ENCODE results near the gene TRAPPC1. TPM values are rescaled to one million over a fixed set of nuclear protein-coding genes. Genes with fewer than 3 reads are reported as not detected.

Gene TRAPPC1
- total RNA-seq, 4 donors from 2014 or later = 36.3 to 68.8 (median 43.1) TPM

- Histone ChIP-seq H3K4me3 (no peak overlapping the region), H3K9me3 (no peaks in the 10 kb centered on the region), H3K27ac (replicated peaks in 1 of 4) (no peak overlapping the region), H3K27me3 (no peaks in the 10 kb centered on the region), H3K4me1 (peaks cover 14 to 18% (median 16%) of the 10 kb centered on the region in 4 donors), H3K36me3 (peaks cover 41 to 67% (median 62%) of the 10 kb centered on the region in 4 donors)
- TF ChIP-seq POLR2A (IDR thresholded peaks at IDR 0.05; ENCODE audit: low read depth) (no peak), EP300 (IDR thresholded peaks at IDR 0.05) (no peak), CTCF (IDR thresholded peaks at IDR 0.05) (no peak), POLR2AphosphoS5 (IDR thresholded peaks at IDR 0.05) (no peak)
- intact Hi-C loops (cut with DNase I) = loop anchor here (5.0 kb wide), 1 partner anchor 147 kb away; no protein-coding TSS in a partner anchor
- WGBS = 94% methylated on average over 13 of the region's 13 CpGs
- no peak for DNase-seq (ENCODE audit: extremely low spot score)
Measured at GRCh38 chr17:7910711-7911110, 21.0 kb downstream of the TRAPPC1 start.

DNA sequence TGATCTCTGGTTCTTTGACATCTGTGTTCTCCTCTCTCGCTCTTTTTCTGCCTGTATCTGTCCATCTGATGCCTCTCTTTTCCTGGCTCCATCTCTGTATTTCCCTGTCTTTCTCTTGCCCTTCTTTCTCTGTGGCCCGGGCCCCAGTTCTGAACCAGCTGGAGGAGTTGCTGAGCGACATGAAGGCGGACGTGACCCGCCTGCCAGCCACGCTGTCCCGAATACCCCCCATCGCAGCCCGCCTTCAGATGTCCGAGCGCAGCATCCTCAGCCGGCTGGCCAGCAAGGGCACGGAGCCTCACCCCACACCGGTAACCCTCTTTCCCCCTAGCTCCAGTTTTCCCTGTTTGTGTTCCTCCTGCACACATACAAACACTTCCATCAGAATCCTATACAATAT is 21.5 kb downstream of the TRAPPC1 start:
- H3K36me3 ChIP-seq = peaks cover 41 to 71% (median 66%) of the 10 kb centered on the region in 4 donors
- H3K4me3 ChIP-seq = no peak overlapping the region
- no peaks in the 10 kb centered on the region for H3K9me3 ChIP-seq
- no peak overlapping the region for H3K27ac ChIP-seq (replicated peaks in 1 of 4)
- H3K4me1 ChIP-seq = peaks cover 11 to 15% (median 13%) of the 10 kb centered on the region in 4 donors
- DNase-seq (ENCODE audit: extremely low spot score) = no peak
- intact Hi-C loops (cut with DNase I) = loop anchor here (5.0 kb wide), 1 partner anchor 147 kb away; no protein-coding TSS in a partner anchor
- no peaks in the 10 kb centered on the region for H3K27me3 ChIP-seq
- WGBS = 90% methylated on average over 15 of the region's 15 CpGs
- TF ChIP-seq POLR2AphosphoS5 (IDR thresholded peaks at IDR 0.05) = no peak
- TF ChIP-seq POLR2A (IDR thresholded peaks at IDR 0.05; ENCODE audit: low read depth) = no peak
- TF ChIP-seq CTCF (IDR thresholded peaks at IDR 0.05) = no peak
- no peak for TF ChIP-seq EP300 (IDR thresholded peaks at IDR 0.05)

DNA sequence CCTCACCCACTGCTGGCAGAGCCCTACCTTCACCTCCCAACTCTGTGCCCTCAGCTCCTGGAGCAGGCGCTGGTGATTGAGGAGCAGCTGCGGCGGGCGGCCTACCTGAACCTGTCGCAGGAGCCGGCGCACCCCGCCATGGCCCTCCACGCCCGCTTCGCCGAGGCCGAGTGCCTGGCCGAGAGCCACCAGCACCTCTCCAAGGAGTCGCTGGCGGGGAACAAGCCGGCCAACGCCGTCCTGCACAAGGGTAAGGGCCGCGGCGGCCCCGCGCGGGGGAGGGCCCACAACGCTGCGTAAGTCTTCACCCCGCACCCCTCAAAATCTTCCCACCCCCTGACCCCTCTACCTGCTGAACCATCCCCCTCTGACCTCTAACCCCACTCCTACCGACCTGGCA is 22.7 kb downstream of the TRAPPC1 start:
- DNase-seq (ENCODE audit: extremely low spot score) = no peak
- Histone ChIP-seq H3K4me1 (peaks cover under 1 to 3% (median 1%) of the 10 kb centered on the region in 4 donors), H3K36me3 (peaks cover 43 to 83% (median 78%) of the 10 kb centered on the region in 4 donors), H3K27me3 (no peaks in the 10 kb centered on the region), H3K4me3 (no peak overlapping the region), H3K9me3 (no peaks in the 10 kb centered on the region), H3K27ac (replicated peaks in 1 of 4) (no peak overlapping the region)
- TF ChIP-seq POLR2A (IDR thresholded peaks at IDR 0.05; ENCODE audit: low read depth) (no peak), EP300 (IDR thresholded peaks at IDR 0.05) (no peak), POLR2AphosphoS5 (IDR thresholded peaks at IDR 0.05) (no peak), CTCF (IDR thresholded peaks at IDR 0.05) (no peak)
- intact Hi-C loops (cut with DNase I) = no loop called here
- 71% methylated on average over 1 of the region's 29 CpGs for WGBS

DNA sequence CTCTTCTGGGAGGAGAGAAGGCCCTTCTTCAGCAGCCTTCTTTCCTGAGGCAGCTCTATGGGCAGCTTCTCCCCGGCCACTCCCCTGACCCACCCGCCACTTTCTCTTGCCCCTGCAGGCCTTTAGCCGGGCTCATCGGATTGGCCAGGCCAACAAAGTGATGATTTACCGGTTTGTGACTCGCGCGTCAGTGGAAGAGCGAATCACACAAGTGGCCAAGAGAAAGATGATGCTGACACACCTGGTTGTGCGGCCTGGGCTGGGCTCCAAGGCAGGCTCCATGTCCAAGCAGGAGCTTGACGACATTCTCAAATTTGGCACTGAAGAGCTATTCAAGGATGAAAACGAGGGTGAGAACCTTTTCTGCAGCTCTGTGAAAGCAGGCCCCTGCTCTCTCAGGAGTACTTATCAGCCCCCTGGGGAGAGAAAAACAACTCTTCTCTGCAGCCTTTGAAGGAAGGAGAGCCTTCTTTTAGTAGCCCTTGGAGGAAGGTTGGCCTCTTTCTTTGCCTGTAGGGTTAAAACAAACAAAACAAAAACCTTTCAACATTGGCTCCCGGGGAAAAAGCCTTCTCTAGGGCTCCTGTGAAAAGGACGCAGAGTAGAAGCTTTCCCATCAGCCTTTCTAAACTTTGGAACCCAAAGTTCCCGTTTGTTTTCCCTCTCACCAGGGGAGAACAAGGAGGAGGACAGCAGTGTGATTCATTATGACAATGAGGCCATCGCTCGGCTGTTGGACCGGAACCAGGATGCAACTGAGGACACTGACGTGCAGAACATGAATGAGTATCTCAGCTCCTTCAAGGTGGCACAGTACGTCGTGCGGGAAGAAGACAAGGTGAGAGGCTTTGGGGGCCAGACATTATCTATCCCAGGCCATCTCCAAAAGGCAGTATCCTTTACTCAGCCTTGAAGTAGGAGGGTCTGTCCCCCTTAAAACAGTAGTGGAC is 28.3 kb downstream of the TRAPPC1 start:
- WGBS = 67% methylated on average over 22 of the region's 22 CpGs
- Histone ChIP-seq H3K9me3 (no peaks in the 10 kb centered on the region), H3K27ac (replicated peaks in 1 of 4) (no peak overlapping the region), H3K4me1 (no peaks in the 10 kb centered on the region), H3K27me3 (no peaks in the 10 kb centered on the region), H3K36me3 (peaks cover 53 to 100% (median 97%) of the 10 kb centered on the region in 4 donors), H3K4me3 (no peak overlapping the region)
- intact Hi-C loops (cut with DNase I) = no loop called here
- no peak for DNase-seq (ENCODE audit: extremely low spot score)
- TF ChIP-seq EP300 (IDR thresholded peaks at IDR 0.05) = no peak
- TF ChIP-seq CTCF (IDR thresholded peaks at IDR 0.05) = no peak
- TF ChIP-seq POLR2AphosphoS5 (IDR thresholded peaks at IDR 0.05) = no peak
- TF ChIP-seq POLR2A (IDR thresholded peaks at IDR 0.05; ENCODE audit: low read depth) = no peak
